Right atrium auricular region (tissue), 2 donors: ENCODE measurements around the gene SLBP. TPM values are rescaled to one million over a fixed set of nuclear protein-coding genes. Genes with fewer than 3 reads are reported as not detected.

Source experiments
- DNase-seq: peaks from one replicate; pipeline ENCODE4 v3.0.0-alpha.2; 2019; ENCODE audit warnings: low spot score
- H3K27ac ChIP-seq, 2 donors: fragments of 200-600 bp; sonication (generic); 1 replicate in 1 of 2; 2 replicates in 1 of 2; pipeline ENCODE4 v1.5.1; 2016 to 2019
- H3K27me3 ChIP-seq, 2 donors: fragments of 200-600 bp; sonication (generic); one replicate each; pipeline versions ENCODE4 v1.5.1 to v1.6.0; 2017 to 2019
- H3K36me3 ChIP-seq: fragments of 200-600 bp; sonication (generic); one replicate; pipeline ENCODE4 v1.5.1; 2016
- H3K4me1 ChIP-seq, 2 donors: fragments of 200-600 bp; sonication (generic); one replicate each; pipeline versions ENCODE4 v1.5.1 to v1.6.0; 2017 to 2019
- H3K4me3 ChIP-seq, 2 donors: fragments of 200-600 bp; sonication (generic); 1 replicate in 1 of 2; 2 replicates in 1 of 2; pipeline ENCODE4 v1.5.1; 2017 to 2019; ENCODE audit warnings: mild to moderate bottlenecking in 1 of 2, moderate library complexity in 1 of 2
- H3K9me3 ChIP-seq, 2 donors: fragments of 200-600 bp; sonication (generic); one replicate each; pipeline ENCODE4 v1.5.1; 2019
- total RNA-seq, 2 donors: library from RNA; depleted of rRNA; stranded (reverse); fragments of >200 nt; gene quantifications; one replicate each; pipeline ENCODE4 v1.1.0, GENCODE V29; 2016
- TF ChIP-seq, protein P1 (sequence below), 2 donors: fragments of 200-600 bp; sonication (generic); IDR thresholded peaks; one replicate each; pipeline ENCODE4 v1.5.1; 2019; ENCODE audit warnings: antibody characterized with exemption in 2 of 2

Gene SLBP
- total RNA-seq, 2 donors from 2014 or later, result 15.6 to 20.1 TPM

DNA sequence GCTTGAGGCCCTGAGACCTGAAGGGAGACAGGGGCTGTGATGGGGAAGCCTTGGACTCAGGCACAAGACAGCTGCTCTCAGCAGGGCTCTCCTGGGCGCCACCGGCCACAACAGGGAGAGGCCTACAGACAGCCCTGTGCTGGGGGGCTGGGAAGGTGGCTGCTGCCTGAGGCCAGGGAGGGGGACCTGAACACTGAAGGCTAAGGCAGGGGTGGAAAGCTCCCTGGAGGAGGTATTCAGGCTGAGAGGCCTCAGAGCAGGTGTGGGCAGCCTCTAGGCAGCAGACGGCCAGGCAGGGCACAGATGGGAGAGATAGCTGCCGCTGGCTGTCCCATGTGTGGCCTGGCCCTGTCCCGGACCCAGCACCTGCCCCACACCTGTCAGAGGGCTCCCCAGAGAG lies 42.2 kb upstream of the SLBP start:
- Histone ChIP-seq H3K9me3 (no peaks in the 10 kb centered on the region), H3K27me3 (no peaks in the 10 kb centered on the region), H3K4me3 (no peak overlapping the region), H3K27ac (no peak overlapping the region), H3K36me3 (no peaks in the 10 kb centered on the region), H3K4me1 (peaks cover 0 to 13% of the 10 kb centered on the region in 2 donors)
- TF ChIP-seq, protein P1, sequence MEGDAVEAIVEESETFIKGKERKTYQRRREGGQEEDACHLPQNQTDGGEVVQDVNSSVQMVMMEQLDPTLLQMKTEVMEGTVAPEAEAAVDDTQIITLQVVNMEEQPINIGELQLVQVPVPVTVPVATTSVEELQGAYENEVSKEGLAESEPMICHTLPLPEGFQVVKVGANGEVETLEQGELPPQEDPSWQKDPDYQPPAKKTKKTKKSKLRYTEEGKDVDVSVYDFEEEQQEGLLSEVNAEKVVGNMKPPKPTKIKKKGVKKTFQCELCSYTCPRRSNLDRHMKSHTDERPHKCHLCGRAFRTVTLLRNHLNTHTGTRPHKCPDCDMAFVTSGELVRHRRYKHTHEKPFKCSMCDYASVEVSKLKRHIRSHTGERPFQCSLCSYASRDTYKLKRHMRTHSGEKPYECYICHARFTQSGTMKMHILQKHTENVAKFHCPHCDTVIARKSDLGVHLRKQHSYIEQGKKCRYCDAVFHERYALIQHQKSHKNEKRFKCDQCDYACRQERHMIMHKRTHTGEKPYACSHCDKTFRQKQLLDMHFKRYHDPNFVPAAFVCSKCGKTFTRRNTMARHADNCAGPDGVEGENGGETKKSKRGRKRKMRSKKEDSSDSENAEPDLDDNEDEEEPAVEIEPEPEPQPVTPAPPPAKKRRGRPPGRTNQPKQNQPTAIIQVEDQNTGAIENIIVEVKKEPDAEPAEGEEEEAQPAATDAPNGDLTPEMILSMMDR (IDR thresholded peaks at IDR 0.05), result no peak
- DNase-seq, result no peak

DNA sequence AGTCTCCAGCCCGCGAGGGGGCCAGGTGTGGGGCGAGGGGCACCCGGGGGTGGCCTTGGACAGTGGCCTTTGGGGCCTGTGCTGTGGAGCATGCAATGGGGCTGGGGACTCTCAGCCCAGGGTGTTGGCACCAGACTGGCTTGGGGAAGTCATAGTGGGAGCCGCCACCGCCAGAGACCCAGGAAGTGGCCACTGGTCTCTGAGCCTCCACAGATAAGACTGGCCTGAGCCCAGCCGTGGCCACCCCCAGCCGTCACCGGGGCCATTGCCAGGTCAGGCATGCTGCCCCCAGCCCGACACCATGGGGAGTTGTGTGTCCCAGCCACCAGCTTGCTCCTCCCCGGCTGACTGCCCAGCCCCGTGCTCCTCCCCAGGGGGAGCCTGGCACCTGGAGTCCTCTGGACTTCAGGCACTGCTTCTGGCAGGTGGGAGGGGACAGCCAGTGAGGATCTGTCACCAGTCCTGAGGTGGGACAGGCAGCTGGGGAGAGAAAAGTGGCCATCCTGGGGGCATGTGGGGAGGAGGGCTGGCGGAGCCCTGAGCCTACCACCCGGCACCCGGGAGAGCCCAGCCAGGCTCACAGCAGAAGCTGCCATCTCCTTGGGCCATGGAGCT lies 41.7 kb upstream of the SLBP start:
- no peaks in the 10 kb centered on the region for H3K27me3 ChIP-seq
- H3K9me3 ChIP-seq, result no peaks in the 10 kb centered on the region
- DNase-seq, result no peak
- peaks cover 0 to 13% of the 10 kb centered on the region in 2 donors for H3K4me1 ChIP-seq
- H3K27ac ChIP-seq, result no peak overlapping the region
- H3K36me3 ChIP-seq, result no peaks in the 10 kb centered on the region
- H3K4me3 ChIP-seq, result no peak overlapping the region
- TF ChIP-seq, protein P1 (IDR thresholded peaks at IDR 0.05), result no peak

DNA sequence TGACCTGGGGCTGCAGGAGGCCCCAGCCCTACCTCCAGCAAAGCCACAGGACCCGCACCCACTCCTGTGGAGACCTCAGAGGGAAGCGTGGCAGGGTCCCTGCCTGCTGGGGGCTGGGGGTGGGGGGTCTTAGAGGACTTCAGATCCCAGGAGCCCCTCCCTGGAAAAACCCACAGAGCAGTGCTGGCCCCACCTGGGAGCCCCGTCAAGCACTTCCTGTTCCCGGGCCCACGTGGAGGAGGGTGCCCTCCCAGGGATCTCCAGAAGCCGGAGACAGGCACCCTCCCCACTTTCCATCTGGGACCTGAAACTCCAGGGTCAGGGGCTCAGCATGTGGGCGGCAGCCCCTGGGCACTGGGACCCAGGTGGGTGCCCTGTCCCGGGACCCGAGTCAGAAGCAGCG lies 41.2 kb upstream of the SLBP start:
- no peak overlapping the region for H3K4me3 ChIP-seq
- no peaks in the 10 kb centered on the region for H3K27me3 ChIP-seq
- H3K27ac ChIP-seq, result no peak overlapping the region
- H3K9me3 ChIP-seq, result no peaks in the 10 kb centered on the region
- H3K4me1 ChIP-seq, result peaks cover 0 to 18% of the 10 kb centered on the region in 2 donors
- TF ChIP-seq, protein P1 (IDR thresholded peaks at IDR 0.05), result no peak
- no peaks in the 10 kb centered on the region for H3K36me3 ChIP-seq
- no peak for DNase-seq

DNA sequence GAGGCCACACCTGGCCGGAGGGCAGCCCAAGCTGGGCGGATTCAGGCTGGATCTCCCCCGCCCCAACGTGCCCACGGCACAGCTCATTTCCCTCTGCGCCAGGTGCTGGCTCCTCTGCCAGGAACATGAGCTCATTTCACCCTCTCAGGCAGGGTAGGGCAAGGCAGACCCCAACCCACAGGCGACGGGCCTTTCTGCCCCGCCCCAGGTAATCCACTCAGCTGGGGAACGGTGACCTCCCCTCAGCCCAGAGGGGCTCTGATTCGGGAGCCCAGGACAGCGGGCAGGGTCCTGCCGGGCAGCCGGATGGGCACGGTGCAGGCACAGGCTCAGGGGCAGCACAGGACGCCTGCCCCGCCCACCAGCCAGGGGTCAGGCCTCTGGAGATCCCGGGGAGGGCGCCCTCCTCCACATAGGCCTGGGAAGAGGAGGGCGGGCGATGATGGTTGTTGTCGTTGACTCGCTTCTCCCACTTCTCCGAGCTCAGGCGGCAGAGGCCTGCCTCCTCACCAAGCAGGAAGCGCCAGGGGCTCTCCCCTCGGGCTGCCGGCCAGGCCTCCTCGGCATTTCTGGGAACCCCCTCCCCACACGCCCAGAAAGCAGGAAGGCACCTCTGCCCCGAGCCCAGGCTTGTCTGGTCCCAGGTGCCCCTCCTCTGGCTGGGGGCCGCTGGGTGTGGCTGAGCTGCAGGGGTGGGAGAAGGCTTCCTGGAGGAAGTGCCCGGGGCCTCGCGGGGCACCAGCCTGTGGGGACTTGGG lies 40.3 kb upstream of the SLBP start:
- Histone ChIP-seq H3K27ac (no peak overlapping the region), H3K4me1 (peaks cover 0 to 21% of the 10 kb centered on the region in 2 donors), H3K9me3 (no peaks in the 10 kb centered on the region), H3K4me3 (peak overlapping the region in 1 of 2 donors; percentile 1), H3K36me3 (no peaks in the 10 kb centered on the region), H3K27me3 (no peaks in the 10 kb centered on the region)
- DNase-seq, result no peak
- TF ChIP-seq, protein P1 (IDR thresholded peaks at IDR 0.05), result no peak

DNA sequence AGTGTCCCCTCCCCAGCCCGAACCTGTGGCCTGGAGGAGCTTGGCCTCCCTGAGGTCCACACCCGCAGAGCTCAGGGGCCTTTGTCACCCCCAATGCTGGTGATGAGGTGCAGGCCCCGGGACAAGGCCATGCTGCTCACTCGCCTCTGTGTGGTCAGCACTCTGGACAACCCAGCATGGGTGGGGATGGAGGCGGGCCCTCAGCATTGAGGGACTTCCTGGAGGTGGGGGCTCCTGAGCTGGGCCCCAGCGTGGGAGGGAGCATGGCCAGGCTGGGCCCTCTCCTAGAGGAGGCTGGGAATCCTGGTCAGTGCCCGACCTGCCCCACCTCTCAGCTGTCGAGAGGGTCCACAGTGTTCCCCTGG lies 39.8 kb upstream of the SLBP start:
- H3K4me3 ChIP-seq, result no peak overlapping the region
- H3K4me1 ChIP-seq, result peaks cover 0 to 21% of the 10 kb centered on the region in 2 donors
- no peaks in the 10 kb centered on the region for H3K36me3 ChIP-seq
- no peak for DNase-seq
- TF ChIP-seq, protein P1 (IDR thresholded peaks at IDR 0.05), result no peak
- H3K9me3 ChIP-seq, result no peaks in the 10 kb centered on the region
- no peak overlapping the region for H3K27ac ChIP-seq
- no peaks in the 10 kb centered on the region for H3K27me3 ChIP-seq
